Fibroblast of upper back skin (primary cell): ENCODE results near the gene NPHP1.
"Not testable (repeated sequence)": the region's sequence is repeated elsewhere in the genome, so short reads cannot be mapped to it uniquely, and the experiment has no call there.

ENCODE experiments used
- DNase-seq: peaks from one replicate; pipeline ENCODE4 v3.0.0-alpha.2; 2013

Gene NPHP1

DNA sequence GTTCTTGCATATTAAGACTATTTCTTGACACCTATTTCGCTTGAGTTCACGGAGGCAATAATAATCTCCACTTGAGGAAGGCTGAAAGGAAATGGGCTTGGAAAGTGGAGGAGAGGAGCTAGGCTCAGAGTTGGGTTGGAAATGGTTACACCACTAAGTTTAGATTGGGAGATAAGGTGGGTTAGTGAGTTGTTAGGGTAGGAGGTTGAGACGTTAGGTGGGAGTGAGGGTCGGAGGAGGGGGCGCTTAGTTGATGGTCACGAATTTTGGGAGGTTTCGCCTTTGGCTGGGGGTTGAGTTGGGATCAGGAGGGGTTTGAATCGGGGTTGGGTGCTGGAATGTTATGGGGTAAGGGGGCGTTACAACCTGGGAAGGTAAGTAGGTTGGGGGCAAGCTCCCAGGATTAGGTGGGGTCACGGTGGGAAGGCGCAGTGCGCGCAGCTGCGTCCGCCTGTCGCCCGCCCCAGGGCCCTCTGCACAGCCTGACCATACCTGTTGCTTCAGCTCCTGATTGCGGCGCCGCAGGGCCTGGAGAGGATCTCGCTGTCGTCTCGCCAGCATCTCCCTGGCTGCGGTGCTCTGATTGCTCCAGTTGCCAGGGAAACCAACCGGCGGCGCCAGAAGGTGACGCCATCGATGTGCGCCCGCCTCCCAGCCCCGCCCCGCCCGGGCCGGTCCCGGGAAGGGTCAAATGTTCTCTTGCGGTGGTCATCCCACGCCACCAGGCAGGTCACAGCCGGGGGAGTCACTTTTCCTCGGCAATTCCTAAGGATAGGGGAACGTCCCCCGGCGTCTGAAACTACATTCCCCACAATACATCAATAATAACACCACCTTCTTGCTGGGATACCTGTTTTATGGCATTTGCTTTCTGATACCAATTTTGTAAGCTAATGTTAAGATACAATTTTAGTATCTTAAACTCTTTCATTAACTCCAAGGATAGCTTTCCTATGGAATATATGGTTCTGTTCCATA lies at the start of gene NPHP1:
Gene NPHP1, minus strand, starts transcription at position 606 of the 978 bp plus-strand sequence. Its CDS starts 45 bp downstream, at position 561.
- peak; percentile 79 for DNase-seq

- peak; percentile 3 for DNase-seq
These were observed 43.4 kb upstream of the NPHP1 start for GRCh38 chr2:110248081-110248795.

DNA sequence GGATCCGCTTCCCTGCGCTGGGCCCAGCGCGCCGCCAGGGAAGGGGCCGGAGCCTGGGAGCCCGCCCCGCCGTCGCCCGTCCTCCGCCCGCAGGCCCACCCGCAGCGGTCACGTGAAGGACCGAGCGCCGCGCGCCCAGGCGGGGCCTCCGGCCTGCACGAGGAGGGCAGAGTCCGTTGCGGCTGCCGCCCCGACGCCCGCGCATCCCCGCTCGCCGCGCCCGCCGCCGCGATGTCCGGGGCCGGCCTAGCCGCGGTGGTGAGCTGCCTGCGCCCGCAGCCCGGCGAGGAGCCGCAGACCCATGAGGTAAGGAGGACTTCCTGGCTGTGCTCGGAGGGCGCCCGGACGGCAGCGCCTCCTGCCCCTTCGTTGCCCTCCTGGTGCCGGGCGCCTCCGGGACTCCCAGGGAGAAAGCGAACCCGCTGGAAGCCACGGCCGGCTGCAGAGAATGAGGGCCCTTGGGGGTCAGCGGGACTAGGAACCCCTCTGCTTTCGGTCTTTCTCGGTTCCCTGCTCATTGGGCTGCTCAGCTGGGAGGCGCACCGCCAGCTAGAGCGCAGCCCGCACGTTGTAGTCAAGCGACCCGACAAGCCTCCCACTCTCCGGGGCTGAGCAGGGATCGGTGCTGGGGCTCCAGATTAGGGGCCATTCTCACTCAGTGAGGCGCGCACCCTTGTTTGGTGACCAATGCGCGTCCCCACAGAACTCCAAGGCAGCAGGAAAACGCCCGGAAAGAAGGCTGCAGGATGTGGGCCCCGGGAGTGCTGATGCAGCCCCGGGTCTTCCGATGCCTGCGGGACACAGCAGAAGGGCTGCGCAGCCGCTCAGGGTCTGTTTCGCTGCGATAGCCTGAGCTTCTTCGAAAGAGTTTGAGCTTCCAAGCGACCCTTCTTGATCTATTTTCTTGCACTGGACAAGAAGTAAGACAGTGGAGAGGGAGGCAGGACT lies 40.9 kb upstream of the NPHP1 start:
- DNase-seq: not testable (repeated sequence)

GRCh38 chr2:110243283-110243682 lies 38.5 kb upstream of the NPHP1 start:
- DNase-seq: not testable (repeated sequence)

DNA sequence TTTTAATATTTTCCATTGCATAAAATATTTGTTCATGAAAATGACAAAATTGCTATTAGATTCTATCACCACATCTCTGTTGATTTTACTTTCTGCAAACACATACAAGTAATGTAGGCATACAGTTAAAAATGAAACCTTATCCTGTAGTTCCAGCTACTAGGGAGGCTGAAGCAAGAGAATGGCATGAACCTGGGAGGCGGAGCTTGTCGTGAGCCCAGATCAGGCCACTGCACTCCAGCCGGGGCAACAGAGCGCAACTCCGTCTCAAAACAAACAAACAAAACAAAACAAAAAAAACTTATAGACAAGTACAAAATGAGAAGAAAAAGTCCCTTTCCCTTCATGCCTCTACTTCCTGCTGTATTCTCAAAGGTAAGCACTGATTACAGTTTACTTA lies 29.7 kb upstream of the NPHP1 start:
- not testable (repeated sequence) for DNase-seq

DNA sequence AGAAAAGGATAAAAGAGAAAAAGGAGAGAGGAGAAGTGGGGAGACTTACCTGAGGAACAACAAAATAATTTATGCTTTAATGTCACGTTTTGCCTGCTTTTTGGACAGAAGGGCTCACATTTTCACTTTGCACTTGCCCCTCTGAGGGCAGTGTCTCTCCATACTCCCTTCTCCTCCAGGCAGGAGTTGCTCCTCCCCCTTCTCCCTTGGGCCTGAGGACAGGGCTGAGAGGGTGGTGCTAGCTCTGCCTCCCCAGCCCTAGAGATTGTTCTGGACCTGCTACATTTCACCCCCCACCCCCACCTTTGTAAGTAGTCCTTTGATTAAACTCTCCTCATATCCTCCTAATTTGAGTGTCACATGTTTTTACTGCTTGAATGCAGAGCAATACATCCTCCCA lies 25.1 kb upstream of the NPHP1 start:
- DNase-seq: not testable (repeated sequence)

GRCh38 chr2:110222626-110223025 lies 17.8 kb upstream of the NPHP1 start:
- DNase-seq: not testable (repeated sequence)

DNA sequence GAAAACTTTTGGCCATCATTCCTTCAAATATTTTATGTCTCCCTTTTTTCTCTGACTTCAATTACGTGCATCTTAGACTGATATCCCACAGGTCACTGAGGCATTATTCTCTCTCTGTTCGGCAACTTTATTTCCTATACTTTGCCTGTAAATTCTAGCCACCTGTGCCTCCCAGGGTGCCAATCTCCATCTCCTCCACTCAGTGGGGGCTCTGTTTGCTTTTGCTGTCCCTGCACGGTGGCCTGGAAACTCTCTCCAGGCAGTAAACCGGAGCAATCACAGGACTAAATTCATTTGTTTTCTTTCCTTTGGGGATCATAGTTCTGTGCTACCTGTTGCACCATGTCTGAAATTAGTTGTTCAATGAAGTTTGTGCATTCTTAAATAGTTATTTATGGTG lies 17.1 kb upstream of the NPHP1 start:
- DNase-seq: no peak

DNA sequence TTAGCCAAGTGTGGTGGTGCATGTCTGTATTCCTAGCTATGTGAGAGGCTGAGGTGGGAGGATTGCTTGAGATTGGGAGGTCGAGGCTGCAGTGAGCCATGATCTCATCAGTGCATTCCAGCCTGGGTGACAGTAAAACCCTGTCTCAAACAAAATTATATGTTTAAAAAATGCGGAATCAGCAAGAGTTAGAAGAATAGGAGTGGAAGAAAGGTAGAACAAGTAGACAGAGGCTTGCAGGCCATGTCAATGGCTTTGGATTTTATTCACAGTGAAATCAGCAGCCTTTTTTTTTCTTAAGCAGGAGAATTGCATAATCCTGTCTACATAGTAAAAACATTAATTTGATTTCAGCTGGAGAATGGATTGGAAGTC lies 15.4 kb upstream of the NPHP1 start:
- no peak for DNase-seq

DNA sequence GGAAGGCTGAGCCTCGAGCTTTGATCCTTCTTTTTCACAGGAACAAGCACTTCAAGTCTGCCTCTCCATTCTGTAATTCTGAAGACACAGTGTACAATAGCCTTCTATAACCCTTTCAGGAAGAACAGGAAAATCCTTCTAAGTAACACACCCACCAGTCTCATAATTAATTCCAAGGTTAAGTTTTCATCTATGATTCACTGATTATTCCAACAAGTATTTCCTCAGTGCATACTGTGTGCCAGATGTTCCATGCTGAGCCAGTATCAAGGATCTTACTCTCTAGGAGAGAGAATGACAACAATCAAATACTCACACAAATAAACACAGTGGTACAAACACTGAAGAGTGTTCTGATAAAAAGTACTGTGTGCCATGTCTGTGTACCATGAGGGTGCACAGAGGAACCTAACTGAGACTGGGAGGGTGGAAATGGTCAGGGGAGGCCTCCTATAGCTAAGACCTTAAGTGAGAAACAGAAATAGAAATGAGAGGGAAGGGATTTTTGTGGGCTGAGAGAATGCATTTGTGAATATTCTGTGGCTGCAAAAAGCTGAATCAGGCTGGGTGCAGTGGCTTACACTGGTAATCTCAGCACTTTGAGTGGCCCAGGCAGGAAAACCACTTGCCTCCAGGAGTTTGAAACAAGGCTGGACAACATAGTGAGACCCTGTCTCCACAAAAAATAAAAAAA lies 14.8 kb upstream of the NPHP1 start:
- peak; percentile 72 for DNase-seq

- DNase-seq: not testable (repeated sequence)
These were observed 14.1 kb upstream of the NPHP1 start for GRCh38 chr2:110218889-110219288.

GRCh38 chr2:110216803-110217202 lies 12.0 kb upstream of the NPHP1 start:
- no peak for DNase-seq

- no peak for DNase-seq
These were observed 11.4 kb upstream of the NPHP1 start for GRCh38 chr2:110216199-110216598.

GRCh38 chr2:110215566-110216158 lies 10.8 kb upstream of the NPHP1 start:
- DNase-seq: no peak

- DNase-seq: no peak
These were observed 10.3 kb upstream of the NPHP1 start for GRCh38 chr2:110215091-110215490.

- DNase-seq: not testable (repeated sequence)
These were observed 8.7 kb upstream of the NPHP1 start for GRCh38 chr2:110213522-110213921.

DNA sequence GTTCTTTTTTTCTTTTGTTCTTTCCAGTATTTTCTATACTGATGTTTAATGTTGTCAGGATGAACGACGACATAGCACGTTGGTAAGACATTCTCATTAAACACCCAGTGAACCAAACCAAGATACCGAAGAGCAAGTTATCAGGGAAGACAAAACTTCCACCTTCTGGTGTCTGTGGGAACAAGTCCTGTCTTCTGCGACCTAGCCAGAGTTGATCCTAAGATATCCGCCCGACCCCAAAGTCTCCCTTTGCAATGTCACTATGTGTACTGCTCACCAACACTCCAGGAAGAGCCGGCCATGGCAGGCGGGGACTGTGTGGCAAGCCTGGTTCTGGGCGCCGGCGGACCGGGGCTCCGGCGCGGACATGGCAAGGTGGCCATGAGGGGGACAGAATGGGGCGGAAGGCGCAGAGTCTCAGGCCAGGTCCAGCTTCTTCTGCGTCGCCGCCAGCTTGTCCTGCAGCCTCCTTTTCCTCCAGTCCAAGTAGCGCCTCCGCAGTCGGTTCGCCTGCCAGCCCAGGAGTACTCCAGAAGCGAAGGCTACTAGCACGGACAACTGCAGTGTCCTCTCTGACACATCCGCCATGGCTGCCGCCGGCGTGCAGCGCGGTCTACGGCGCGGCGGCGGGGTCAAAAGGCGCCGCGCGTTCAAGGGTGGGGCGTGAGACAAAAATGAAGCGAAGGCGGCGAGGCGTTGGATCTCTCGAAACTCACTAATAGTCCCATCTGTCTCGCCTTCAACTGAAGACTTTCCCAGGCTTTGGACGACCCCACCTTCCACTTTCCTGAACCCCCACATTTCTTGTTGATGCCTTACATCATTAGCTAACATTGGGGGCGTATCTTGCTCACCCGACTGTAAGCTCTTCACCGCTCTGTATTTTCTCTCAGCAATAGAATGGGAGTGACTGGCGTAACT lies 7.4 kb upstream of the NPHP1 start, which contains the start of gene MTLN:
Gene MTLN, minus strand, starts transcription at position 610 of the 921 bp plus-strand sequence. Its CDS starts 22 bp downstream, at position 588.
- DNase-seq: peak; percentile 58

GRCh38 chr2:110205660-110206455 lies 1.0 kb upstream of the NPHP1 start:
- DNase-seq: no peak

DNA sequence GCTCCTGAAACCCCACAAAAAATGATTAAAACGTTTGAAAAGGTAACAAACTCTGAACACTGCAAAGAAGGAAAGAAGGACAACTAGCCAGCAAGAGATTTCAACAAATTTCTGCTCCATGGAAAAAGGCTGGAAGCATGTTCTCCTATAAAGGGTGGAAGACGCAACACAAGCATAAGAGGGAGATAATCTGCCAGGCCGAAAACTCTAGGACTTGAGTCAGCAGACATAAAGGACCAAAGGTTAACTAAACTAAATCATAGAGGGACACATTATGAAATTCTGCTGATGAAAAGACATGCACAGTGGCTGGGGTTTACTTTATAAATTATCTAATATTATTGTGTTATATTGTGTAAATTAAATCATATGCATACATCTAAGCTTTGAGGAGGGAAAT lies 6.8 kb downstream of the NPHP1 start:
- DNase-seq: no peak
